KMS-11 (cell line): ENCODE data around the gene TCF7L2.

Source experiments
- H2AFZ ChIP-seq: fragments of 200-600 bp; sonication (generic); 2 replicates; pipeline ENCODE4 v1.6.1; 2016; ENCODE audit warnings: antibody characterized with exemption, mixed run types, low read depth
- H3K27ac ChIP-seq: fragments of 200-600 bp; sonication (generic); 2 replicates; pipeline ENCODE4 v1.6.1; 2016; ENCODE audit warnings: mild to moderate bottlenecking, mixed run types
- H3K27me3 ChIP-seq: fragments of 200-600 bp; sonication (generic); 2 replicates; pipeline ENCODE4 v1.6.1; 2017; ENCODE audit warnings: mild to moderate bottlenecking, low read depth, mixed run types, moderate library complexity; ENCODE audit not compliant: insufficient read depth
- H3K36me3 ChIP-seq: fragments of 200-600 bp; sonication (generic); 2 replicates; pipeline ENCODE4 v1.6.1; 2017; ENCODE audit warnings: mild to moderate bottlenecking, mixed run types; ENCODE audit not compliant: insufficient read depth
- H3K4me1 ChIP-seq: fragments of 200-600 bp; sonication (generic); 2 replicates; pipeline ENCODE4 v1.6.1; 2016; ENCODE audit warnings: mild to moderate bottlenecking, low read depth, mixed run types; ENCODE audit not compliant: poor library complexity, severe bottlenecking
- H3K4me2 ChIP-seq: fragments of 200-600 bp; sonication (generic); 2 replicates; pipeline ENCODE4 v1.7.0; 2016; ENCODE audit warnings: mild to moderate bottlenecking, mixed run types
- H3K4me3 ChIP-seq: fragments of 200-600 bp; sonication (generic); IDR thresholded peaks from 2 replicates; pipeline ENCODE4 v1.6.1; 2017; ENCODE audit warnings: low read depth, low read length, mixed read lengths; ENCODE audit not compliant: insufficient read depth
- H3K79me2 ChIP-seq: fragments of 200-600 bp; sonication (generic); 2 replicates; pipeline ENCODE4 v1.6.1; 2016; ENCODE audit warnings: low read depth, mixed run types; ENCODE audit not compliant: insufficient read depth
- H3K9ac ChIP-seq: fragments of 200-600 bp; sonication (generic); 2 replicates; pipeline ENCODE4 v1.6.1; 2016; ENCODE audit warnings: mild to moderate bottlenecking, mixed run types
- H4K20me1 ChIP-seq: fragments of 200-600 bp; sonication (generic); 2 replicates; pipeline ENCODE4 v1.6.1; 2016; ENCODE audit warnings: mild to moderate bottlenecking, mixed run types; ENCODE audit not compliant: insufficient read depth
- TF ChIP-seq, protein P1 (sequence below): fragments of 200-600 bp; sonication (generic); conservative IDR thresholded peaks from 2 replicates; pipeline ENCODE4 v1.6.1; 2017; ENCODE audit warnings: low read depth, mild to moderate bottlenecking, antibody characterized with exemption, low read length, moderate library complexity, mixed read lengths

The TCF7L2 gene

DNA sequence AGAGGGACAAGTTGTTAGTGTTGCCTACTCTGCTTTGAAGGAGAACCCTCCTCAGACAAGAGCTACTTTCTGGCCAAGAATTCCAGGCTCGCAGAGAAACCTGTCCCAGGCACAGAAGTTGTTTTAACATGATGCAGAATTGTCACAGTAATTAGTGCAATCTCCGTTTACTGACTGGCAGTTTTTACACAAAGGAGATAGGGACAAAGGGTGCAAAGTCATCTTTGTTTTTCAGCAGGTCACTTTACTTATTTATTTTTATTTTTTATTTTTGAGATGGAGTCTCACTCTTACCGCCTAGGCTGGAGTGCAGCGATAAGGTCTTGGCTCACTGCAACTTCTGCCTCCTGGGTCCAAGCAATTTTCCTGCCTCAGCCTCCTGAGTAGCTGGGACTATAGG lies 12.3 kb downstream of the TCF7L2 start:
- Histone ChIP-seq H3K27me3 (no peaks in the 10 kb centered on the region), H4K20me1 (no peaks in the 10 kb centered on the region), H3K79me2 (no peaks in the 10 kb centered on the region), H3K4me2 (no peak overlapping the region), H3K27ac (no peak overlapping the region), H3K4me3 (no peak overlapping the region), H3K9ac (no peak overlapping the region), H3K4me1 (no peaks in the 10 kb centered on the region), H3K36me3 (no peaks in the 10 kb centered on the region), H2AFZ (no peak overlapping the region)
- TF ChIP-seq, protein P1, sequence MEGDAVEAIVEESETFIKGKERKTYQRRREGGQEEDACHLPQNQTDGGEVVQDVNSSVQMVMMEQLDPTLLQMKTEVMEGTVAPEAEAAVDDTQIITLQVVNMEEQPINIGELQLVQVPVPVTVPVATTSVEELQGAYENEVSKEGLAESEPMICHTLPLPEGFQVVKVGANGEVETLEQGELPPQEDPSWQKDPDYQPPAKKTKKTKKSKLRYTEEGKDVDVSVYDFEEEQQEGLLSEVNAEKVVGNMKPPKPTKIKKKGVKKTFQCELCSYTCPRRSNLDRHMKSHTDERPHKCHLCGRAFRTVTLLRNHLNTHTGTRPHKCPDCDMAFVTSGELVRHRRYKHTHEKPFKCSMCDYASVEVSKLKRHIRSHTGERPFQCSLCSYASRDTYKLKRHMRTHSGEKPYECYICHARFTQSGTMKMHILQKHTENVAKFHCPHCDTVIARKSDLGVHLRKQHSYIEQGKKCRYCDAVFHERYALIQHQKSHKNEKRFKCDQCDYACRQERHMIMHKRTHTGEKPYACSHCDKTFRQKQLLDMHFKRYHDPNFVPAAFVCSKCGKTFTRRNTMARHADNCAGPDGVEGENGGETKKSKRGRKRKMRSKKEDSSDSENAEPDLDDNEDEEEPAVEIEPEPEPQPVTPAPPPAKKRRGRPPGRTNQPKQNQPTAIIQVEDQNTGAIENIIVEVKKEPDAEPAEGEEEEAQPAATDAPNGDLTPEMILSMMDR = no peak

GRCh38 chr10:112963835-112964234 lies 13.8 kb downstream of the TCF7L2 start:
- no peaks in the 10 kb centered on the region for H3K4me1 ChIP-seq
- H3K27me3 ChIP-seq = no peaks in the 10 kb centered on the region
- no peaks in the 10 kb centered on the region for H3K79me2 ChIP-seq
- H3K4me2 ChIP-seq = no peak overlapping the region
- H3K27ac ChIP-seq = no peak overlapping the region
- H3K36me3 ChIP-seq = no peaks in the 10 kb centered on the region
- TF ChIP-seq, protein P1 = no peak
- H3K9ac ChIP-seq = no peak overlapping the region
- H4K20me1 ChIP-seq = no peaks in the 10 kb centered on the region
- no peak overlapping the region for H3K4me3 ChIP-seq
- no peak overlapping the region for H2AFZ ChIP-seq

GRCh38 chr10:112964482-112964881 lies 14.4 kb downstream of the TCF7L2 start:
- H3K27me3 ChIP-seq = no peaks in the 10 kb centered on the region
- H2AFZ ChIP-seq = no peak overlapping the region
- H3K36me3 ChIP-seq = no peaks in the 10 kb centered on the region
- no peaks in the 10 kb centered on the region for H3K79me2 ChIP-seq
- no peak overlapping the region for H3K9ac ChIP-seq
- no peak overlapping the region for H3K4me2 ChIP-seq
- H3K27ac ChIP-seq = no peak overlapping the region
- no peaks in the 10 kb centered on the region for H4K20me1 ChIP-seq
- no peaks in the 10 kb centered on the region for H3K4me1 ChIP-seq
- no peak overlapping the region for H3K4me3 ChIP-seq
- TF ChIP-seq, protein P1 = no peak

DNA sequence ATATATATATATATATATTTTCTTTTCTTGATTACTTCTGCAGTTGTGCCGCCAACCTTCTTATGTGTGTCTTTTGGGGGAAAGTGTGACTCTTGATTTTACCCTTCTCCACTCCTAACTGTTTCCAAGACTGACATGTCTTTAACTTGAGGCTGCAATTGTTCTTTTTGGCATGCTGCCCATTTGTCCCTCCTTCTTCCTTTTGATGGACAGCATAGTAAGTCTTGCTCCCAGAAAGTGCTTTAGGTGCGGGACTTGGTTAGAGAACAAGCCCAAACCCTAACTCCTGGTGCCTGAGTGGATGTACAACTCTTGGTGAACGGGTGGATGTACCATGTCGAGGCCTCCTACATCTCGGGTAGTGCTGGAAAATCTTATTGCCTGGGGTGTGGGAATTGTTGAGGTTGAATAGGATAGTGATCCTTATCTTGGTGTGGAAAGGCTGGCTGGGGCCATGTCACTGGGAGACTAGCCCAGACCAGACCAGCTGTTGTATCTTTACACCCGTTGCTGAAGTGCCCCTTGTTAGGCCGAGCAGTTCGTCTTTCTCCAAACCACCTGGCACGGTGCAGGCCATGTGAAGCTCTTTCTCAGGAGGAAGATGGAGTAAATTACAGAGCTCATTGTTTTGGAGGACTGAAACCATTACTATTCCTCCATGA lies 16.3 kb downstream of the TCF7L2 start:
- TF ChIP-seq, protein P1 = no peak

More for the DNA sequence above, 16.3 kb downstream of the TCF7L2 start:
- H3K4me2 ChIP-seq = no peak overlapping the region
- H4K20me1 ChIP-seq = no peaks in the 10 kb centered on the region
- no peaks in the 10 kb centered on the region for H3K79me2 ChIP-seq
- no peak overlapping the region for H3K9ac ChIP-seq
- H3K4me1 ChIP-seq = no peaks in the 10 kb centered on the region
- no peak overlapping the region for H3K4me3 ChIP-seq
- H3K27ac ChIP-seq = no peak overlapping the region
- H2AFZ ChIP-seq = no peak overlapping the region
- H3K36me3 ChIP-seq = no peaks in the 10 kb centered on the region
- peaks cover 7% of the 10 kb centered on the region; the same call in 1 of the 2 replicates for H3K27me3 ChIP-seq
